CD4-positive, alpha-beta T cell treated with Interleukin-15 for 1 hour (primary cell): ENCODE results near the gene TEAD3.
"Not testable (repeated sequence)": the region's sequence is repeated elsewhere in the genome, so short reads cannot be mapped to it uniquely, and the experiment has no call there.

Source experiments
- DNase-seq: peaks from one replicate; pipeline ENCODE4 v3.0.0-alpha.2; 2020

TEAD3 gene

DNA sequence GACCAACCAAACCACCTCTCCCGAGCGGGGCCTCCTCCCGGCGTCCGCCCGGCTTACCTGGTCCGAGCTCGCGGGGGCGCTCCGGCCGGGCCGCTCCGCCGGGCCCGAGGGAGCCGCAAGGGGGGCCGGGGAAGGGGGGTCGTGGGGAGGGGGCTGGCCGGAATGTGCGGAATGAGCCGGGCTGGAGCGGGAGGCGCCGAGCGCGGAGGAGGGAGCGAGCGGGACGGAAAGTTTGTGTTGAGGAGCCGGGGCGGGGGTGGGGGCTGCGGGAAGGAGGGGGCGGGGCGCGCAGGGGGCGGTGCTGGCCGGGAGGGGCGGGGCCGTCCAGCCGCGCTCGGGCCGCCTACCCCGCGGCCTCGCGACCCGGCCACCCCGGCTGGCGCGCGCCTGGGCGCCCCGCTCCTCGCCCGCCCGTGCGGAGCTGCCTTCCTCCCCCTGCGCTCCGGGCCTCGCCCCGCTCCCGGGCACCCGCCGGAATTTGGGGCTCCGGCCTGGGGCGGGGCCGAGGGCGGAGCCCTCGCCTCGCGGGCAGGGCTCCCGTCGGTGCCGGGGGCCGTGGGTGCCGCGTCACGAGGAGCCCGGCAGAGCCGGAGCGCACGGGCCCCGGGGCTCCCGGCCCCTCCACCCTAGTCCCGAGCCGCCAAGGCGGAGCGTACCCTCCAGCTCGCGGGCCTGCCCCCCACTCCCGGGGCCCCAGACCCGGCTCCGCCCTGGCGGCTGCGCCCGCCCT is at the start of gene TEAD3:
TEAD3 (minus strand) TSS at position 239 of the 730 bp plus-strand sequence.
- peak; percentile 37 for DNase-seq

DNA sequence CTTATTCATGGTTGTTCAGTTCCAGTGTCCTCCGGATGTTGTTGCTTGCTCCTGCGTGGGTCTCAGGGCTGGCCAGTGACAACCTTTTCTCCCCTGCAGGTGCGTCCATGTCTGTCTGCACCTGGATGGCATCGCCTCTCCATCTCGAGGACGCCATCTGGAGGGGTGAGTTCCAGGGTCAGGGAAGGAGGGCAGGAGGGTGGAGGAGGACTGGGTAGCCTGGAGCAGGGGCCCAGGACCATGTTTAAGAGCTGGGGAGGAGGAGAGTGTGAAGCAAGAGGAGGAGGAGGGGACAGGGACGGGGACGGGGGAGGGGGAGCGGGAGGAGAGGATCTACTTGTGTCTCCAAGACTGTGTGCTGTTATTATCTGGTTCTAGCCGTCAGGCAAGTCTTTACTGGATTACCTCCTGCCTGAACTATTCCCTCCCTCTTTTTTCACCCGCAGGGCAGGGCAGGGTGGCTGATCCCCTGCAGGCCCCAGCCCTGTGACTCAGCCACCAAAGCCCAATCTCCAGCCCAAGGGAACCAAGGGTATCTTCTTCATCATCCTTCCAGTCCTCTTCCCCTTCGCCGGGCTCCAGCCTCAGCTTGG is 48.0 kb upstream of the TEAD3 start:
- no peak for DNase-seq

DNA sequence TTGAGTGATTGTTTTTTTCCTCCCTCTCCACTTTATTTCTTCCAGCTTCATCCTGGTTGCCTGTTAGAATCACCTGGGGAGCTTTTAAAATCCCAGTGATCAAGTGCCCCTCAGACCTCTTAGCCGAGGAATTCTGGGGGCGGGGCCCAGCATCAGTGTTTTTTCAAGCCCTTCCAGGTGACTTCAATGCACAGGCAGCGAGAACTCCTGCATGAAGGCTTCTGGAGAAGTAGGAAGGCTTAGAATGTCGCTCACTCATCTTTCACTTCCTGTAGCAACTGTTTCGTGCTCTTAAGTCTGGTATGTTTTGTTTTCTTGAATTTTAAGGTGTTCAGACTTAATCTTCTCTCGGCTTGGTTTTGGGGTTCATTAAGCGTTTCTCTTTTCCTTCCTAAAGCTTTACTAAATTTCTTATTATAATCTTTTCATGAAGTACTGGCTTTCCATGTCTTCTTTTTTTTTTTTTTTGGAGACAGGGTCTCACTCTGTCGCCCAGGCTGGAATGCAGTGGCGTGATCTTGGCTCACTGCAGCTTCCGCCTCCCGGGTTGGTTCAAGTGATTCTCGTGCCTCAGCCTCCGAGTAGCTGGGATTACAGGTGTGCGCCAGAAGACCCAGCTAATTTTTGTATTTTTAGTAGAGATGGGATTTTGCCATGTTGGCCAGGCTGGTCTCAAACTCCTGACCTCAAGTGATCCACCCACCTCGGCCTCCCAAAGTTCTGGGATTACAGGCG is 46.7 kb upstream of the TEAD3 start:
- no peak for DNase-seq

DNA sequence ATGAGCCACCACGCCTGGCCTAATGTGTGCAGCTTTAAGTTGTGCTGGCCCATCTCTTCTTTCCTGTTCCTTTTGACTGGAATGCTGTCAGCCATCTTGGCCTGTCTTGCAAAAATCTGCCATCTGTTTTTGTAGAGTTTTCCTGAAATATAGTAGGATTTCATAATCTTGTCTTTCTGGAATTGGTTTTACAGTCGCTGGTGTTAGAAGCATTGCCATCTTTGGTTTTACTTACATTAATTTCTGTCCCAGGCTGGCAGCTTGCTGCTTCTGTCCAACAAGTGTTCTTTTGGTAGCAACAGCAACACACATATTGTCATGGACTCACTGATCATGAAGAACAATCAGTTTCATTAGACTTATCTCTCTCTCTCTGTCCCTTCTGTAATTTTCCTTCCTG is 45.0 kb upstream of the TEAD3 start:
- no peak for DNase-seq

DNA sequence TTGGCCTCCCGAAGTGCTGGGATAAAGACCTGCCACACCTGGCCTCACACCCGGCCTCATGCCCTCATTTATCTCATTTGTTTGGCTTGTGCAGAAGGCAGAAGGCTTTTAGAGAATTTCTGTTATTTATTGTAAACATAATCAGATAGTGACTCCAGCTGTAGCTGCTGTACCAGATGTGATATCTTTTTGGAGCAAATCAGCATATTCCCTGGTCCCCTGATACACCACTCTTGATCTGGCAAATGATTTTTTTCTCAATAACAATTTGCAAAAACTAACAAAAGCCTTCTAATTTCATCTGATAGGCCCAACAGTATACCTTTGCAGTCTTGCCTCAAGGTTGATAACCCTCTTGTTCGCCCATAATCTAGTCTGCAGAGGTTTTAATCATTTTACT is 42.3 kb upstream of the TEAD3 start:
- DNase-seq, result no peak

DNA sequence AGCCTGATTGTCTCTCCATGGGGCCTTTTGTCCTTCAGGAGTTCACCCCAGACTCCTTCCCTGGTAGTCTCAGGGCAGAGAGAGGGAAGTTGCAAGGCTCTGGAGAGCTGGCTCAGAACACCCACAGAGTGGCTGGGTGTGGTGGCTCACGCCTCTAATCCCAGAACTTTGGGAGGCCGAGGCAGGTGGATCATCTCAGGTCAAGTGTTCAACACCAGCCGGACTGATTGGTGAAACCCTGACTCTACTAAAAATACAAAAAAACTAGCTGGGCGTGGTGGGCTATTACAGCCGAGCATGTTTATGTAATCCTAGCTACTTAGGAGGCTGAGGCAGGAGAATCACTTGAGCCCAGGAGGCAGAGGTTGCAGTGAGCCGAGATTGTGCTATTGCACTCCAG is 39.0 kb upstream of the TEAD3 start:
- not testable (repeated sequence) for DNase-seq

DNA sequence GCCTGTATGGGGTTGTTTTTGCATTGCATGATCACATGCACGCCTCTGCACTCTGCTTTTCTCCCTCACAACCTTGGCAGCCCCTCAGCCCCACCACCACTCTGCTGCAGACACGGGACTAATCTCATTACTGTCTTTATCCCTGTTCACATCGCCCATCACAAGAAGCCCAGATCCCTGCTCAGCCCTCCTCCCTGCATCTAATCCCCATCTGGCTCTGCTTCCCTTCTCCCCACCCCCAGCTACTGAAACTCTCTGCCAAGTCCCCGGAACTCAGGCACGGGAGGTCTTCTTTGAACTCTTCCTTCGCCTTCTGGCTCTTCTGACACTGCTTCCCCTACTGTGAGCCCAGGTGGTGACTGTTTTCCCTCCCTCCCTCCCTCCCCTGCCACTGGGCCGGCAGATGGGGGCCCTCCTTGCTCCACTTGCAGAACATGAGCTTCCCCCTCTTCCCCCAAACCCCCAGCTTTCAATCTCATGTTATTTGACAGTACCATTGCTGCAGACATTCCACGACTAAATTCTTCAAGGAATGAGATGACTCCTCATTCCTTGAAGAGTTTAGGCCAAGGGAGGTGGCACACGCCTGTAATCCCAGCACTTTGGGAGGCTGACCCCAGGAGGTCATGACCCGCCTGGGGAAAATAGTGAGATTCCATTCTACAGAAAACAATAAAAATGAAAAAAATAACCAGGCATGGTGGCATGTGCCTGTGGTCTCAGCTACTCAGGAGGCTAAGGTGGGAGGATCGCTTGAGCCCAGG is 37.7 kb upstream of the TEAD3 start:
- DNase-seq, result no peak

DNA sequence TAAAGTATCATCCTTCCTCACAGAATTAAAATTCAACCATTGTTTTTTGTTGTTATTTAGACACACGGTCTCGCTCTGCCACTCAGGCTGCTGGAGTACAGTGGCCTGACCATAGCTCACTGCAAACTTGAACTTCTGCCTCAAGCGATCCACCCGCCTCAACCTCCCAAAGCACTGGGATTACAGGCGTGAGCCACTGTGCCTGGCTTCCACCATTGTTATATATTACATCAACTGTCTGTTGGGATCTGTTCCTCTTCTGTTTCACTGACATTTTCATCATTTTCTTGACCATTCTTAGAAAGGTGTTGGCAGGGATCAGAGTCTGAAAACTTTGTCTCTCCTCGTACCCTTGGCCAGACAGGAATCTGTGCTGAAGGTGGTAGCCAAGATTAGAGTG is 37.1 kb upstream of the TEAD3 start:
- no peak for DNase-seq

DNA sequence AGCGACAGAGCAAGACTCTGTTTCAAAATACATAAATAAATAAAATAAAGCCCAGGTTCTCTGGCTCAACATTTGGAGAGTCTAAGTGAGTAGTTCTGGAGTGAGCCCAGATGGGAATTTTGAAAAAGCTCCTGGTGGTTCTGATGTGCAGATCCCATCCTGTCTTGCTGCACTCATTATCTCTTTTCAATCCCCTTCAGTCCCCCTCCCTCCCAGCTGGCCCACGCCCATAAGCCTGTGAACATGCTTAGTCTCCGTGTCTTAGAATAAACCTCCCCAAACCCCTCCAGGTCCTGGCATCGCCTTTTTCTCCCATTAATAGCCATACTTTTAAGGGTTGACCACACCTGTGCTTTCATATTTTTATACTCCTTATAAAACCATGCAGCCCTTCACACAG is 35.2 kb upstream of the TEAD3 start:
- DNase-seq, result no peak

DNA sequence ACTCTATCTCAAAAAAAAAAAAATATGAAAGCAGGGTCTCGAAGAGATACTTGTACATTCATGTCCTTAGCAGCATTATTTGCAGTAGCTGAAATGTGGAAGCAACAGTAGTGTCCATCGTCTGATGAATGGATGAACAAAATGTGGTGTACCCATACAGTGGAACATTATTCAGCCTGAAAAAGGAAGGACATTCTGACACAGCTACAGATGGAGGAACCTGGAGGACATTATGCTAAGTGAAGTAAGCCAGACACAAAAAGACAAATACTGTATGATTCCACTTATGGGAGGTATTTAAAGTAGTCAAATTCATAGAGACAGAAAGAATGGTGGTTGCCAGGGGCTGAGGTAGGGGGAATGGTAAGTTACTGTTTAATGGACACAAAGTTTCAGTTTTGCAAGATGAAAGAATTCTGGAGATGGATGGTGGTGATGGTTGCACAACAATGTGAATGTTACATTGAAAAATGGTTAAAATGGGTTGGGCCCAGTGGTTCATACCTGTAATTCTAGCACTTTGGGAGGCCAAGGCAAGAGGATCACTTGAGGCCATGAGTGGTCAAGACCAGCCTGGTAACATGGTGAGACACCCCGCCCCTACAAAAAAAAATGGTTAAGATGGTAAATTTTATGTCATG is 27.6 kb upstream of the TEAD3 start:
- no peak for DNase-seq

DNA sequence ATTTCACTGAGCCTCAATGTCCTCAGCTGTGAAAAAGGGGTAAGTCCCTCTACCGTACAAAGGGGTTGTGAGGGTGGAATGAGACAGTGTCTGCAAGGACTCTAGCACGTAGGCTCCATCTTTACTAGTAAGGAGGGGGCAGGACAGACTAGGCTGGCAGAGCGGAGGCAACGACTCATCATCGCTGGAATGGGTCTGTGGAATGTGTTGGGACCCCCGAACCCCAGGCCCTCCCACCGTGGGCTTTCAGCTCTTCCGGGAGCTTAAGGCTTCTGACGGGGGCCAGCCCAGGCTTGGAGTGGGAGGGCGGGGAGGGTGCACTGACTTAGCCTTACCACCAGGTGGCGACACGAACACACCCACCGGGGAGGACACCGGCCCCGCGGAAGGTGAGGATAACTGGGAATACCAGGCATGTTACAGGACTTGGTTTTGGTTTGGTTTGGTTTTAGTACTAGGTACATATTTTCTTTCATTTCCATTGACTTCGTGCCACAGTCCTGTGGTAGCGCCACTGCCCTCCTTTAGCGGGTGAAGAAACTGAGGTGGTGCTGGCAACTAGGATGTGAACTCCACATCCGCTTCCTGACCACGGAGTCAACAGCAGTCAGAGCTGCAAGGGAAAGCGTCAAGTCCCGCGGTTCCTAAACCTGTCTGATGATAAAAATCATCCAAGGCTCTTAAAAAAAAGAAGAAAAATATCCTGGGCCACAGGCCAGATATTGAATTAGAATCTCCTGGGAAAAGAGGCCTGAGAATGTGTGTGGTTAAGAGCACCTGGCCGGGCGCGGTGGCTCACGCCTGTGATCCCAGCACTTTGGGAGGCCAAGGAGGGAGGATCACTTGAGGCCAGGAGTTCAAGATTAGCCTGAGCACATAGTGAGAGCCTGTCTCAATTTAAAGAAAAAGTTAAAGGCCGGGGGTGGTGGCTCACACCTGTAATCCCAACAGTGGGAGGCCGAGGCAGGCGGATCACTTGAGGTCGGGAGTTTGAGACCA is 26.1 kb upstream of the TEAD3 start:
- peak; percentile 66 for DNase-seq

DNA sequence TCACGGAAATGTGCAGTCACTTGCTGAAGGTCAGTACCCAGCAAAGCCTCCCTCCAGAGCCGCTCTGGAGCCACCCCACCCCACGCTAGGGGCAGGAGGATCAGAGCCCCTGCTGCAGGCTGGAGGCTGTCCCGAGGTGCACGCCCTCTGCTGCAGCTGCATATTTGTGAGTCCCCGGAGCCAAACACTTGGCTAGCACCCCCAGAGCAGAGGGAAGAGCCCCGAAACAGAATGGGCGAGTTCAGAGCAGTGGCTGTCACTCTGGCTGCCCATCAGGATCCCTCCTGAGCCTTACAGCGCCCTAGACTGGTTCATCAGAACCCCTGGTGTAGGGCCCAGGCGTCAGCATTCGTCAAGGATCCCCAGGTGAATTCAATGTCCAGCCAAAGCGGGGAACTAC is 25.3 kb upstream of the TEAD3 start:
- no peak for DNase-seq

DNA sequence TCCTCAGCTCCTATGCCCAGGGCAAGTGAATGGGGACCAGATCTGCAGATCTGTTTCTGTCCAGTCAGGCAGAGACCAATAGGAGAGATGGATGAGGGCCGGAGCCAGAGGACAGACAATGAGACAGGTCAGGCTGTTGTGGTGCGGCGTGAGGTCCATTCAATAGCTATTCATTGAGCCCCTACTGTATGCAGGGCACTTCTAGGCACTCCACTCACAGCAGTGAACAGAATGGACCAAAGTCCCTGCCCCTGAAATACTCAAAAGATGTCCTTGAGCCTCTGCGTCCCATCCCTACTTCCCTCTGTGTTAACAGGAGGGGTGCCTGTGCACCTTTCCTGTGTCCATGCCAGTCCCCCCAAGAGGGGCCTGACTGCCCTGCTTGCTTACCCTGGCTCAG is 24.4 kb upstream of the TEAD3 start:
- DNase-seq, result no peak

DNA sequence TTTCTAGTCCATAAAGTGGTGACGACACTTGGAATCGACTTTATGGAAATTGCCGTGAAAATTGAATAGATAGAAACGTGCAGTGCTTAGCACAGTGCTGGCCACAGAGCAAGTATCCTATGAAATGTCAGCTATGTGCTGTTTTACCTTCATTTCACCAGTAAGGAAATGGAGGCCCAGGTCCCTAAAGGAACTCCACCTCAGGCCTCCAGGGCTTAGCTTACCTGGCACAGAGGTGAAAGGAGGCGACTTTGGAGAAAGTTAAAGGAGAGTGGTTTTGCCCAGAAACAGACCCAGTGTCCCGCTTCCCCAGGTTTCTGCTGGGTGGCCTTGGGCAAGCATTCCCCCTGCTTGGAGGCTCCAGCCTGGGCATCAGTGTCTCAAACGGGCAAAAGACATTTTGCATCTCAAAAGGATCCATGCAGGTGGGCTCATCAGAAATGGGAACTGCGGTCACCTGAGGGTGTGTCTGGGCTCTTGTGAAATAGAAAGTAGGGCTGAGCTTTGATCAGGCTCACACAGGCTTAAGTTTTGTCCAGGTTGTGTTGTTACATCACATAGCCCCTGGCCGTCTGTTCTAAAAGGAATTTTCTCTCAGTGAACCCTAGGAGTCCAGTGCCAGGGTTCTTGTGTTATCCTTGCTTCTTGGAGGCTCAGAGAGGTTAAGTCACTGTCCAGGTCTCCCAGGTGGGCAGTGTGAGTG is 22.6 kb upstream of the TEAD3 start:
- DNase-seq, result no peak

DNA sequence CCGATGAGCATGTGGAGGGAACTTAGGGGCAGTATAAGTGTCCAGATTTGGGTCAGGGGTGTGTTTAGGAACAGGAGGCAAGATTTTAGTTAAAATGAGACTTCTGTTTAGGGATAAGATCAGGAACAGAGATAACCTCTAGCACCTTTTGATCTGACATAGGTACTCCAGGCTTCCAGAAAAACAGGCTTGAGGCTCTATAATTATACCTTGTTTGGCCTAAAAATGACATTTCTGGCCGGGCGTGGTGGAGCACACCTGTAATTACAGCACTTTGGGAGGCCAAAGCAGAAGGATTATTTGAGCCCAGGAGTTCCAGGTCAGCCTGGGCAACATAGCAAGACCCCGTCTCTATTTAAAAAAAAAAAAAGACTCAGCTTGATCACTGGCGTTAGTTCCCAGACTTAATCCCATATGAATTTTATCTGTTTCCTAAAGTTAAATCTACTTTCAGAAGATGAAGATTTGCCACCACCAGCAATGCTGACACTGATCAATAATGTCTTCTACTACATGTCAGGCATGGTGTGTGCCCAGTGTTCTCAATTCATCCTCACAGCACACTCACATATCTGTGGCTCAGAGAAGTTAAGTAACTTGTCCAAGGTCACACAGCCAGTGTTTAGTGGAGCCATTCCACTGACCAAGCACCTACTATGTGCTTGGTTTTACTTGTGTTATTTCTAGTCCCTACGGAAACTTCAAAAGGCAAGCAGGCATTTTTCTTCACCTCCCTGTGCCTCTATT is 21.9 kb upstream of the TEAD3 start:
- no peak for DNase-seq

DNA sequence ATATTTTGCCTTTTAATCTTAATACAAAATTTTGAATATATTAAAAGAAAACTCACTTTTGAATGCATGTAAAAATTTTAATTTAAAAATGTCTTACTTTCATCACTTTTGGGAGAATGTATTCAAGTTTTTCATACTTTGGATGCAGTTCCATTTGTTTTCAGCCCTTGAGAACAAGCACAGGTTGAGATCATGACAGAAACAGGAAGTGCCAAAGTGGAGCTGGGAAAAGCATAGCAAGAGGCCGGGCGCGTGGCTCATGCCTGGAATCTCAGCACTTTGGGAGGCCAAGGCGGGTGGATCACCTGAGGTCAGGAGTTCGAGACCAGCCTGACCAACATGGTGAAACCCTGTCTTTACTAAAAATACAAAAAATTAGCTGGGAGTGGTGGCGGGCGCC is 21.1 kb upstream of the TEAD3 start:
- DNase-seq, result not testable (repeated sequence)

DNA sequence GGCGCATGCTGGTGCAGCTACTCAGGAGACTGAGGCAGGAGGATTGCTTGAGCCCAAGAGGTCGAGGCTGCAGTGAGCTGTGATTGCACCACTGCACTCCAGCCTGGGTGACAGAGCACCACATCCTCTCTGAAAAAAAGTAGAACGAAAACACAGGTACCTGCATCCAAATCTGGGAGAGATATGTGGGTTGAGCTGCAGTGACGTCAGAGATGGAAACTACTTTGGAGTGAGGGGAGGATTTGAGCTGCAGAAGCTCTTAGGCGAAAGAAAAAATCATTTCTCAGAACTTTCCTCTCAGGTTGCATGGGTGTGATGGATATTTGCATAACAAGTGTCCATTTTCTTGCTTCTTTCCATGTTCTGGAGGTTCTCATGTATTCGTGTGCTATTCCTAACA is 19.8 kb upstream of the TEAD3 start:
- no peak for DNase-seq

DNA sequence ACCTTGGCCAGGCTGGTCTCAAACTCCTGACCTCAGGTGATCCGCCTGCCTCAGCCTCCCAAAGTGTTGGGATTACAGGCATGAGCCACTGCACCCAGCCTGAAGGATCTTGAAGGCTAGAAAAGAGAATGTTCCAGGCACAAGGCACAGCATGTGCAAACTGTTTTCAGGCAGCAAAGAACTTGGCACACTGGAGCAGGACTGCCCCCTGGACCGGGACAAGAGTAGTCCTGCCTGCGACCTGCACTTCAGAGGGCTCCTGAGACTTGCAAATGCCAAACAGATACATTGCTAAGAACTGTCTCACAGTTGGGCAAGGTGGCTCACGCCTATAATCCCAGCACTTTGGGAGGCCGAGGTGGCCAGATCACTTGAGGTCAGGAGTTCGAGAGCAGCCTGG is 19.1 kb upstream of the TEAD3 start:
- not testable (repeated sequence) for DNase-seq

DNA sequence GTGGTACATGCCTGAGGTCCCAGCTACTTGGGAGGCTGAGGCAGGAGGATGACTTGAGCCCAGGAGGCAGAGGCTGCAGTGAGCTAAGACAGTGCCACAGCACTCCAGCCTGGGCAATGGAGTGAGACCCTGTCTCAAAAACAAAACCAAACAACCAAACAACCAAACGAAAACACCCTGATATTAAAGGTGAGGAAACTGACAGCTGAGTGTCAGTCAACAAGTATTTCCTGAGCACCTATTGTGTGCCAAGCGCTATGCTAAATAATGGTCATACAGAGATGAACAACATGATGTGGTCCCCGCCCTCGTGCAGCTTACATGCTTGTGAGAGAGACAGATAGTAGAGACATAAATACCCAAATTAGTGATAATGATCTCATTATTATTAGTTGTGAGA is 17.7 kb upstream of the TEAD3 start:
- DNase-seq, result no peak

DNA sequence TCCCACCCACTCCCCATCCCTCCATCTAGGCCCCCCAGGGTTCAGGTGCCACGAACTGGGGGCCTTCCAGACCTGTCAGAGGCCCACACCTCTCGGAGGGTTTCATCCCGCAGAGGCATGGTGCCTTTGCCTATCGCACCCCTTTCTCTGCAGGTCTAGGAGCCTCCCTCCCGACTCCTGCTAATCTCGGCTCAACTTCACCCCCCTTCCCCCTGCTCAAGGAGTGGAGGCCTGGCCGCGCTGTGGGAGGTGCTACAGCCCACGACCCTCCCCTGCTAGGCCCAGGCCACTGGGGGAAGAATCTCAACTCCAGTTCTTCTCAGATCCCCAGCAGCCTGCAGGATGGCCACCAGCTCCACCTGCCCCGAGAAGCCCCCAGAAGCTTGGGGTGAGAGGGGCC is 15.9 kb upstream of the TEAD3 start, which contains the start of gene TULP1:
TULP1 (minus strand) TSS at position 157 of the 400 bp plus-strand sequence; CDS start at position 119, 38 bp downstream.
- DNase-seq, result no peak
